Measurements from ENCODE around the gene TUBGCP6. TPM values are rescaled to one million over a fixed set of nuclear protein-coding genes. Genes with fewer than 3 reads are reported as not detected.

Gene TUBGCP6
- total RNA-seq, 2 donors from 2014 or later: 19.2 to 33.4 TPM

GRCh38 chr22:50262973-50263617 lies 18.3 kb upstream of the TUBGCP6 start:
- TF ChIP-seq CTCF (IDR thresholded peaks at IDR 0.05): no peak
- H3K4me1 ChIP-seq: no peaks in the 10 kb centered on the region
- H3K9ac ChIP-seq (ENCODE audit: low read depth in 2 of 2, low read length in 2 of 2): no peak overlapping the region

GRCh38 chr22:50262460-50262911 lies 17.7 kb upstream of the TUBGCP6 start:
- Histone ChIP-seq H3K4me3 (no peak overlapping the region), H3K36me3 (no peaks in the 10 kb centered on the region), H3K27ac (no peak overlapping the region), H3K27me3 (peaks cover 24% of the 10 kb centered on the region), H3K9ac (ENCODE audit: low read depth in 2 of 2, low read length in 2 of 2) (peak overlapping the region in 1 of 2 donors; percentile 50), H3K9me3 (no peaks in the 10 kb centered on the region), H3K4me1 (no peaks in the 10 kb centered on the region)
- no peak for TF ChIP-seq CTCF (IDR thresholded peaks at IDR 0.05)
- DNase-seq: no peak
- intact Hi-C loops (cut with DNase I): no loop called here

More at GRCh38 chr22:50262973-50263617, 18.3 kb upstream of the TUBGCP6 start:
- Histone ChIP-seq H3K4me3 (no peak overlapping the region), H3K36me3 (no peaks in the 10 kb centered on the region), H3K27ac (no peak overlapping the region), H3K27me3 (peaks cover 24% of the 10 kb centered on the region), H3K9me3 (no peaks in the 10 kb centered on the region)
- intact Hi-C loops (cut with DNase I): no loop called here
- DNase-seq: no peak

GRCh38 chr22:50261615-50262459 lies 17.0 kb upstream of the TUBGCP6 start, which contains the start of gene MAPK12:
Gene MAPK12 (minus strand): TSS chr22:50261683. CDS start chr22:50261509, 174 bp downstream.
- H3K9ac ChIP-seq (ENCODE audit: low read depth in 2 of 2, low read length in 2 of 2): peak within 1 kb of the TSS in 1 of 2 donors; percentile 50
- no peak for DNase-seq
- H3K27ac ChIP-seq: no peak within 1 kb of the TSS
- H3K27me3 ChIP-seq: peaks cover 24% of the 10 kb centered on the region
- TF ChIP-seq CTCF (IDR thresholded peaks at IDR 0.05): no peak
- peak within 1 kb of the TSS; percentile 30 for H3K4me3 ChIP-seq
- H3K9me3 ChIP-seq: no peaks in the 10 kb centered on the region
- H3K36me3 ChIP-seq: no peaks in the 10 kb centered on the region
- no peaks in the 10 kb centered on the region for H3K4me1 ChIP-seq
- intact Hi-C loops (cut with DNase I): no loop called here

- Histone ChIP-seq H3K27ac (no peak overlapping the region), H3K36me3 (no peaks in the 10 kb centered on the region), H3K4me3 (peak overlapping the region; percentile 30), H3K4me1 (no peaks in the 10 kb centered on the region), H3K9me3 (no peaks in the 10 kb centered on the region), H3K27me3 (peaks cover 24% of the 10 kb centered on the region), H3K9ac (ENCODE audit: low read depth in 2 of 2, low read length in 2 of 2) (no peak overlapping the region)
- intact Hi-C loops (cut with DNase I): no loop called here
- no peak for DNase-seq
- no peak for TF ChIP-seq CTCF (IDR thresholded peaks at IDR 0.05)
Observed at GRCh38 chr22:50260801-50261614, 16.2 kb upstream of the TUBGCP6 start.

GRCh38 chr22:50260434-50260800 lies 15.6 kb upstream of the TUBGCP6 start:
- H3K27ac ChIP-seq: no peak overlapping the region
- no peak for DNase-seq
- intact Hi-C loops (cut with DNase I): no loop called here
- H3K9ac ChIP-seq (ENCODE audit: low read depth in 2 of 2, low read length in 2 of 2): peak overlapping the region in 1 of 2 donors; percentile 12
- peak overlapping the region; percentile 30 for H3K4me3 ChIP-seq
- no peaks in the 10 kb centered on the region for H3K4me1 ChIP-seq
- H3K36me3 ChIP-seq: no peaks in the 10 kb centered on the region
- H3K9me3 ChIP-seq: no peaks in the 10 kb centered on the region
- no peak for TF ChIP-seq CTCF (IDR thresholded peaks at IDR 0.05)
- H3K27me3 ChIP-seq: peaks cover 24% of the 10 kb centered on the region
